ENCODE results near the gene KTI12.
A peak's percentile ranks its signal among the peaks of the same experiment; 100 is the strongest.

- TF ChIP-seq POLR2A (IDR thresholded peaks at IDR 0.05) (peak; percentile 44 to 88), CTCF (IDR thresholded peaks at IDR 0.05) (no peak)
These were observed 21.7 kb upstream of the KTI12 start, which contains the start of gene TXNDC12 for GRCh38 chr1:52055066-52055865.
